Activated CD8-positive, alpha-beta memory T cell treated with anti-CD3 and anti-CD28 coated beads for 1 hour (primary cell): Measurements from ENCODE around the gene PALD1.
A peak's percentile ranks its signal among the peaks of the same experiment; 100 is the strongest.

Source experiments
- DNase-seq, 2 donors: peaks; one replicate each; pipeline ENCODE4 v3.0.0-alpha.2; 2020; ENCODE audit warnings: low read depth in 1 of 2; ENCODE audit errors: extremely low read depth in 1 of 2

The PALD1 gene

DNA sequence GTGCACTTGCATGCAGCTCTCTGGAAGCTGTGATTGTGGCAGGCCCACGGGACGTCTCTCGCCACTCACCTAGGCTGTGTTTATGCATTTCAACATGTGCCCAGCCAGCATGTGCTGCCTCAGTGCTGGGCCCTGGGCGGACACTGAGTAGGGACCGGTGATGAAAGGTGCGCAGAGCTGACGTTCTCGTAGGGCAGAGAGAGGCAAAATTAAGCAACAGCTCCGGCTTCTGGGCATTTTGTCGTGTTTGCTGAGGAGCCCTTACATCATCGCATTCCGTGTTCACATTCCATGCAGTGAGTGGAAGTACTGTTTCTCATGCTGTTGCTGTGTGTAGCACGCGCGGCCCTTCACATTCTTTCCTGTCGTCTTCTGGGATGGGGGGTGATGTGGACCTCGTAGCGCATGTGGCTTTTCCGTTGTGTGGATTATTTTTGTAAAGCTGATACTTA lies 73.4 kb downstream of the PALD1 start:
- no peak for DNase-seq

- DNase-seq, result no peak
Observed at GRCh38 chr10:70552586-70552985, 74.0 kb downstream of the PALD1 start.

DNA sequence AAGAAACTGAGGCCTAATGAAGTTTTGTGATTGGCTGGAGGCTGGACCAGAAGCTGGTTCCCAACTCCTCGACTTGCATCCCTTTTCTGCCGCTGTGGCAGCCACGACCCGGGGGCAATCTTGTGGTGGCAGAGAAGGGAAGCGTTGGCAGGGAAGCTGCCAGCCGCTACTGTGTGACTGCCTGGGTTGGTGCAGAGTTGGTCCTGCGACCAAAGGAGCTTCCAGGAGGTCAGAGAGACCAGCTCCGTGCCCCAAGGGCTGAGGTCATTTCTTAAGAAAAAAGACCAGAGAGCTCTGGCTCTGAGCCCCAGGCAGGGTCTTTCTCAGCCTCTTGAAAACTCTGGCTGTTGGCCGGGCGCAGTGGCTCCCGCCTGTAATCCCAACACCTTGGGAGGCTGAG lies 76.8 kb downstream of the PALD1 start:
- no peak for DNase-seq

DNA sequence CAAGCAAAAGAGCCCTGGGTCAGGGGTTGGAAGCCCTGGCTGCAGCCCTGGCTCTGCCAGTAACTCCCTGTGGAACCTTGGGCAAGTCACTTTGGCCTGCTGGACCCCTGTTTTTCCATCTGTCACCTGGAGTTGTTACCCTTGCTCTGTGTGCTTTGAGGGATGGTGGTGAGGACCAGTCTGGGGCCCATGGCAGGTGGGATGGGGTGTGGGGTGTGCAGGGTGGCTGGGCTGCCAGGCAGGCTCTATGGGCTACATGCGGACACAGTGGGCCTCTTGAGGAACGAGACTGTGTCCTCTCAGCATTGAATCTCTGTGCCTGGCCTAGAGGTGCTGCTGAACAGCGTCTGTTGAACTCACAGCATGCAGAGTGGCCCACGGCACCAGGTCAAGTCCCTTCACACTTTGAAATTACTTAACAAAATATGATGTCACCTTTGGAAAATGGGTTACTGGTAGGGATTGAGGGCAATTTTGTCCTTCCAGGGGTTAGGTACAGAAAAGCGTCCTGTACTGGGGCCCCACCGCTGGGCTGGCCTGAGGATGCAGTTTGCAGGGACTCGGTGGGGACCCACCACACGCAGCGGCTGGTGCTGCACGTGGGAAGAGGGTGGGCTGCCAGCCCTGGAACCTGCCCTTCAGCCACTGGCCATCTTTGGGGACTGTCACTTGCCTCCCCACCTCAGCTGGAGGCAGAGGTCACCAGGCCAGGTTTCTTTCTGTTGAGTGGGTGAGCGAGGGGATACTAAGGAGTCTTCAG lies 78.7 kb downstream of the PALD1 start:
- DNase-seq, result no peak

- no peak for DNase-seq
Observed at GRCh38 chr10:70557876-70558275, 79.3 kb downstream of the PALD1 start.

- no peak for DNase-seq
Observed at GRCh38 chr10:70558295-70558694, 79.7 kb downstream of the PALD1 start.

GRCh38 chr10:70558871-70559810 lies 80.6 kb downstream of the PALD1 start:
- peak; percentile 44 to 52 for DNase-seq

GRCh38 chr10:70559861-70560260 lies 81.3 kb downstream of the PALD1 start:
- DNase-seq, result no peak

DNA sequence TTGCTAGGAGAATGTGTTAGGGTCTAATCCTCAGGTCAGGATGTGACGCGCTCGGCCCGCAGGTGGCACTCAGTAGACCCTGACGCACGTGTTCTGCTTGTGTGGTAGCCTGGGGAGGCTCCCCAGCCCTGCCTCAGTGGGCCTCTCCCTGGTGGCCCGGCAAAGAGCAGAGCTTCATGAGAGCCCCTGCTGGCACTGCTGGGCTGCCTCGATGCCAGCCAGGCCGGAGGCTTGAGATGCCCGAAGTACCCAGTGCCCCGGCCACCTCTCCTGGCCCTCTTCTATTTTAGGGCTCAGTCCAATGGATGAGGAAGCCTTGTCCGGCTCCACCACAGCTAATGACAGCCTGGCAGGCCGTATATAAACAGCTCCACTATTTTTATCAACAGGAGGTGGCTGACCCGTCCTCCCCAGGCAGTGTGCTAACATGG lies 82.0 kb downstream of the PALD1 start:
- DNase-seq, result no peak

DNA sequence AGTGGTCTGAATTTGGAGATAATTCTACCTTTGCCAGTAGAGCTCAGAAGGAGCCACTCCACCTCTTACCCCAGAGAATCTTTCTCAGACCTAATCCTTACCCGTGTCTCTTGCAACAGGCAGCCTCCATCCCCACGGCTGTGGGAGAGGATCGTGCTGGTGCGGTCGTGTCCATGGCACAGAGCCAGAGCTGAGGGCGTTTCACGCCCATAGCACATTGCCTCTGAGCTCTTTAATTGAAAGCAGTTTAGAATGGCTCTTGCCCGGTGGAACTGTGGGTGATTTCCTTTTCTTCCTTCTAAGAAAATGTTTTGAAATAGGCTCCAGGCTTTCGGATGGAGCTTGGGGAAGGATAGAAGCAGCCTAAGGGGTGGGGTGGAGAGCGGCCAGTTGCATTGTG lies 82.5 kb downstream of the PALD1 start:
- no peak for DNase-seq

DNA sequence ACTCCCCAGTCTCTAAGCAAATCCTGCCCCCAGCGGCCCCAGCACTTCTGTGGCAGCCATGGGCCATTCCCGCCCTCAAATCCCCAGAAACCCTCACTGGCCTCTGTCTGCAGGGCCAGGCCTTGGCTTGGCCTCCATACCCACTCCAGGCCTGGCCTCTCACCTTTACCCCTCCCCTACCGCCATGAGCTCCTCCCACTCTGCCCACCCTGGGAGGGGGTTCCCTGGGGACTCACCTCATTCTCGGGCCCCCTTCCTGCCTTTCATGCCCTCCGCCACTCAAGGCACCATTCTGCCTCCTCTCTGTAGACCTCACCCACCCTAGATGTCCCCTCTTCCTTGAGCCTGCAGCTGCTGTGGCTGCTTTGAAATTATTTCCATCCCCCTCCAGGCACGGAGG lies 83.0 kb downstream of the PALD1 start:
- no peak for DNase-seq

DNA sequence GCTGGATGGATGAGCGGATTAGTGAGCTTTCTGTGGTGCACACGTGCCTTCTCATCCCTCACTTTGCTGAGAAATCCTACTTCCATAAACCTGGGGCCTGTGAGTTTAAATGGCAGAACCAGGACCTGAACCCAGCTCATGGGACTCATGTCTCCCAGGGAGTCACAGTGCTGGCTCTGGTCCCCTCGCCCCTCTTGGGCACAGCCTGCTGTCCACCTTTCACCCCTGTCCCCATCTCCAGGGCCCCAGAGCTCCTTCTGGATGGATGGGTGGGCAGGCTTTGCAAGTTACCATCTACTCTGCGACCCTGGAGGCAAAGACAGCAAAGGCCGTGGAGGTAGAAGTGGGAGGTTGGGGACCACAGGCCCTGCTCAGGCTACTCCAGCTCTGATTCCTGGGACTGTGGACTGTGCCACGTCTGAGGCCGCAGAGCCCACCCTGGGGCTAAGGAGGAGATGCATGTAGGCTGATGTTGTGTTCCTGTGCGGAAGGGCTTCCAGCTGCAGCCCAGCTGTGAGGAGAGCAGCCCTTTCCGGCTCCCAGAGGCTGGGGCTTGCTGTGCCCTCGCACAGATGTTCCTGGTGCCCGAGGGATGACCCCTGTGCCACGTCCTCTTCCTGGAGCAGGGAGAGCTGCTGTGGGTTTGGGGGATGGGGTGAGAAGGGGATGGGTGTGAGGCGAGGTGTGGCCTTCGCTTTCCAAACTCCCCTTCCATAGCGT lies 83.6 kb downstream of the PALD1 start:
- no peak for DNase-seq

- no peak for DNase-seq
Observed at GRCh38 chr10:70563230-70563629, 84.7 kb downstream of the PALD1 start.

- DNase-seq, result no peak
Observed at GRCh38 chr10:70564113-70564725, 85.7 kb downstream of the PALD1 start.

GRCh38 chr10:70564901-70565351 lies 86.4 kb downstream of the PALD1 start:
- DNase-seq, result no peak

DNA sequence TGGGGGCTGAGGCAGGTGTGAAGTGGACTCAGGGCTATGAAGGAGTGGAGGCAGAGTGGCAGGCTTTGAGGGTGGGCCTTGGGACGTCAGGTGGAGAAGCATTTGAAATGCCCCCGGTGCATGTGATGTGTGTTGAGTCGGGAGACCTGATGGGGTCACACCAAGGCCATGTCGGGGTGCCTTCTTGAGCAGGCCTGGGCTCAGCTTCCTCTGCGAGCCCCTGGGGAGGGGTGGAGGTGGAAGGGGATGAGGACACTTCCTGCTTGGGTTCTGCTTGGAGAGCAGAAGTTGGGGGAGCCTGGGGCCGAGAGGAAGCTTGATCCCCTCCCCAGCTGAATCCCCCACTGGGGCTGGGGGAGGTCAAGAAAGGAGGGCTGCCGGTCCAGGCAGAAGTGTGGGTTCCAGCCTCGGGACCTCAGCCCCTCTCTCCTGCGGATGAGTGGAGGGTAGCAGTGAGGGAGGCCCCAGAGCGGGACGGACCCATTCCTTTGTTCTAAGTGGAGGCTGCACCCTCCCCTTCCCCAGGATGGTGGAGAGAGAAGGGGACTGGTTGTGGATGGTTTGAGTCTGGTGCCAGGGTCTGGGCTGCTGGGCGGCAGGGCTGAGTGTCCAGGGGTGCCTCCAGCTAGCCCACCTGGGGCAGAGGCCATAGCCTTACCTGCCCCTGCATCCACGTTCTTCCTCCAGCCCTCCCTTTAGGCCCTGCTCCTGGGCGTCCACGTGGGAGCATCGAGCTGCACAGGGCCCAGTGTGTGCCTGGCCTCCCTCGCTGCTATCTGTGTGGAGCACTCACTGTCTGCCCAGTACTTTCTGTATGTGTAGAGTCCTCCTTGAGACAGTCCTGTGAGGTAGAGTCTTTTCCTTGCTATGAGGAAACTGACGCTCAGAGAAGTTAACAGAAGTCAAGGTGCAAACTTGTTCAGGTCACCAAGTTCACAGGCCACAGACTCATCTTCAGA lies 87.3 kb downstream of the PALD1 start:
- no peak for DNase-seq

- no peak for DNase-seq
Observed at GRCh38 chr10:70566515-70567290, 88.1 kb downstream of the PALD1 start.

DNA sequence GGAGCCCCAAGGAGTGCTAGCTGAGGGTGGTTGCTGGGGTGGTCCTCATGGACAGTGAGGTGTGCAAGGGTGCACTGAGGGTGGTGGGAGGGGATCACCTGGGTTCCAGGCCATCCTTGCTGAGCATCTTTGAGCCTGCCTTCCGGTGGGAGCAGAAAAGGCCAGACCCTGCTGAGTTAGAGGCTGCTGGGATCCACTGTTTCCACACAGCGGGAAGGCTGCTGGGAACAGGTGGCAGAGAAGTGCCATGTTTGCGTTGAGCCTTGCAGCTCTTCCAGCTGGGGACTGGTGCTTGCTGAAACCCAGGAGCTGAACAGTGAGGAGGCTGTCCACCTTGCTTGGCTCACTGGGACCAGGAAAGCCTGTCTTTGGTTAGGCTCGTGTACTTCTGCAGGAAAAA lies 89.0 kb downstream of the PALD1 start:
- no peak for DNase-seq

- no peak for DNase-seq
Observed at GRCh38 chr10:70568113-70568512, 89.5 kb downstream of the PALD1 start.
